ENCODE data around the gene CLIP2. TPM values are rescaled to one million over a fixed set of nuclear protein-coding genes. Genes with fewer than 3 reads are reported as not detected.

CLIP2 gene
- total and polyA plus RNA-seq, 4 donors: 15.3 to 35.7 (median 21.9) TPM

GRCh38 chr7:74441801-74442200, 152.6 kb downstream of the CLIP2 start:
- no peaks in the 10 kb centered on the region for H3K9me3 ChIP-seq (ENCODE audit: control insufficient read depth, low read length)
- H3K27ac ChIP-seq (ENCODE audit: low read depth in 1 of 2, low read length in 2 of 2): no peak overlapping the region
- H3K4me1 ChIP-seq (ENCODE audit: control insufficient read depth in 1 of 2, insufficient read depth in 2 of 2, low read length in 2 of 2): no peaks in the 10 kb centered on the region
- intact Hi-C loops (cut with DNase I): loop anchor here in 1 of 2 donors (10.0 kb wide), 2 partner anchors 103 to 133 kb away; no protein-coding TSS in a partner anchor
- no peak for ATAC-seq (ENCODE audit: low FRiP score)
- 74 to 77% methylated on average over 10 of the region's 10 CpGs for WGBS, 2 donors
- H3K36me3 ChIP-seq (ENCODE audit: control insufficient read depth in 1 of 2, insufficient read depth in 2 of 2, low read length in 1 of 2): no peaks in the 10 kb centered on the region
- H3K27me3 ChIP-seq (ENCODE audit: control insufficient read depth in 1 of 2, insufficient read depth in 2 of 2, low read length in 1 of 2): no peaks in the 10 kb centered on the region
- no peak for DNase-seq
- H3K4me3 ChIP-seq (ENCODE audit: low read length in 2 of 2): no peak overlapping the region

DNA sequence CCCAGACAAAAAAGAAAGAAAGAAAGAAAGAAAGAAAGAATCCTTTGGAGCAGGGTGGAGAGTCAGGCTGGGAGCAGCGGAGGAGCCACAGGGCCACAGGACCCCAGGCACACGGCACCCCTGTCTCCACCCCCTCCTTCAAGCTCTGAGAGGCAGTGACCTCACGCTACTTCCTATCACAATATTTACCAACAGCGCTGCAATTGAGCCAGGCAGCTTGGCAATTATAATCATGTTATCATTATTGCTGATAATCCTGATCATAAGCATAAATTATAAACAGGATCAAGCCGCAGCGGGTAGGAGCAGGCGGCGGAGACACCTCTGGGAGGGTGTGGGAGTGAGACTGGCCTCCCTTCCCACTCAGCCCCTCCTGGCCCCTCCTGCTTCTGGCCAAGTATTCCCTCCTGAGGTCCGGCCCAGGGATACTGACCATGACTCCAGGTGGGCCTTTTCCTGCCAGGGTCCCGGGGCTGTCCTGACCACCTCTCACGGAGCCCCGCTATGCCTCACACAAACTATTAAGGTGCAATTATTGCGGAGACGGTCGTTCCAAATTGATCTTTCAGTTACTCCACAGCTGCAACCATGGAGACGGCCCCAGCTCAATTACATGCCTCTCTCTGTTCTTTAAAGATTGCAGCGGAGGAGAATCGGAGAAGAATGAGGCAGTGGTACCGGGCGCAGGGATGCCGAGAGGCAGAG, 154.5 kb downstream of the CLIP2 start:
- Histone ChIP-seq H3K4me3 (ENCODE audit: low read length in 2 of 2) (no peak overlapping the region), H3K27ac (ENCODE audit: low read depth in 1 of 2, low read length in 2 of 2) (no peak overlapping the region), H3K36me3 (ENCODE audit: control insufficient read depth in 1 of 2, insufficient read depth in 2 of 2, low read length in 1 of 2) (no peaks in the 10 kb centered on the region), H3K4me1 (ENCODE audit: control insufficient read depth in 1 of 2, insufficient read depth in 2 of 2, low read length in 2 of 2) (no peaks in the 10 kb centered on the region), H3K27me3 (ENCODE audit: control insufficient read depth in 1 of 2, insufficient read depth in 2 of 2, low read length in 1 of 2) (no peaks in the 10 kb centered on the region), H3K9me3 (ENCODE audit: control insufficient read depth, low read length) (no peaks in the 10 kb centered on the region)
- intact Hi-C loops (cut with DNase I): loop anchor here in 1 of 2 donors (10.0 kb wide), 2 partner anchors 101 to 131 kb away; no protein-coding TSS in a partner anchor
- DNase-seq: no peak
- no peak for ATAC-seq (ENCODE audit: low FRiP score)
- 83 to 85% methylated on average over 21 of the region's 21 CpGs for WGBS, 2 donors

DNA sequence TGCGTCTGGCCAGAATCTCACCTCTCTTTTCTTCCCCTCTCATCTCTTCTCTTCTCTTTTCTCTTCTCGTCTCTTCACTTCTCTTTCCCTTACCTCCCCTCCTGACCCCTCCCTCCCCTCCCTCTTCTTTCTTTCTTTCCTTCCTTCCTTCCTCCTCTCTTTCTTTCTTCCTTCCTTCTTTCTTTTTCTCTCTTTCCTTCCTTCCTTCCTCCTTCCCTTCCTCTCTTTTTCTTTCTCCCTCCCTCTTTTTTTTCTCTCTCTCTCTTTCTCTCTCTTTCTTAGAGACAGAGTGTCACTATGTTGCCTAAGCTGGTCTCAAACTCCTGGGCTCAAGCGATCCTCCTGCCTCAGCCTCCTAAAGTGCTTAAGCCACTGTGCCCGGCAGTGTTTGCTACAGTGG, 159.9 kb downstream of the CLIP2 start:
- DNase-seq (no peak), ATAC-seq (ENCODE audit: low FRiP score) (no peak)
- 94 to 95% methylated on average over 4 of the region's 4 CpGs for WGBS, 2 donors
- Histone ChIP-seq H3K4me1 (ENCODE audit: control insufficient read depth in 1 of 2, insufficient read depth in 2 of 2, low read length in 2 of 2) (no peaks in the 10 kb centered on the region), H3K4me3 (ENCODE audit: low read length in 2 of 2) (no peak overlapping the region), H3K27me3 (ENCODE audit: control insufficient read depth in 1 of 2, insufficient read depth in 2 of 2, low read length in 1 of 2) (no peaks in the 10 kb centered on the region), H3K27ac (ENCODE audit: low read depth in 1 of 2, low read length in 2 of 2) (no peak overlapping the region), H3K9me3 (ENCODE audit: control insufficient read depth, low read length) (no peaks in the 10 kb centered on the region), H3K36me3 (ENCODE audit: control insufficient read depth in 1 of 2, insufficient read depth in 2 of 2, low read length in 1 of 2) (no peaks in the 10 kb centered on the region)
- intact Hi-C loops (cut with DNase I): loop anchor here in 1 of 2 donors (10.0 kb wide), 2 partner anchors 96 to 126 kb away; no protein-coding TSS in a partner anchor

GRCh38 chr7:74449809-74450397, 160.7 kb downstream of the CLIP2 start:
- Histone ChIP-seq H3K9me3 (ENCODE audit: control insufficient read depth, low read length) (no peaks in the 10 kb centered on the region), H3K36me3 (ENCODE audit: control insufficient read depth in 1 of 2, insufficient read depth in 2 of 2, low read length in 1 of 2) (no peaks in the 10 kb centered on the region), H3K4me1 (ENCODE audit: control insufficient read depth in 1 of 2, insufficient read depth in 2 of 2, low read length in 2 of 2) (no peaks in the 10 kb centered on the region), H3K4me3 (ENCODE audit: low read length in 2 of 2) (no peak overlapping the region), H3K27me3 (ENCODE audit: control insufficient read depth in 1 of 2, insufficient read depth in 2 of 2, low read length in 1 of 2) (no peaks in the 10 kb centered on the region), H3K27ac (ENCODE audit: low read depth in 1 of 2, low read length in 2 of 2) (no peak overlapping the region)
- intact Hi-C loops (cut with DNase I): loop anchor here (5.0 to 10.0 kb wide), 4 partner anchors 55 to 125 kb away; no protein-coding TSS in a partner anchor
- ATAC-seq (ENCODE audit: low FRiP score) (peak; percentile 49), DNase-seq (peak in 1 of 2 donors; percentile 55)
- WGBS, 2 donors: 79 to 80% methylated on average over 15 of the region's 15 CpGs

- WGBS, 2 donors: 40 to 44% methylated on average over 11 to 15 of the region's 15 CpGs
- intact Hi-C loops (cut with DNase I): loop anchor here (5.0 to 10.0 kb wide), 2 partner anchors 52 to 114 kb away; no protein-coding TSS in a partner anchor
- Histone ChIP-seq H3K9me3 (ENCODE audit: control insufficient read depth, low read length) (no peaks in the 10 kb centered on the region), H3K4me1 (ENCODE audit: control insufficient read depth in 1 of 2, insufficient read depth in 2 of 2, low read length in 2 of 2) (no peaks in the 10 kb centered on the region), H3K36me3 (ENCODE audit: control insufficient read depth in 1 of 2, insufficient read depth in 2 of 2, low read length in 1 of 2) (no peaks in the 10 kb centered on the region), H3K27me3 (ENCODE audit: control insufficient read depth in 1 of 2, insufficient read depth in 2 of 2, low read length in 1 of 2) (no peaks in the 10 kb centered on the region), H3K27ac (ENCODE audit: low read depth in 1 of 2, low read length in 2 of 2) (no peak overlapping the region), H3K4me3 (ENCODE audit: low read length in 2 of 2) (no peak overlapping the region)
- DNase-seq: no peak
- peak; percentile 53 for ATAC-seq (ENCODE audit: low FRiP score)
These were observed 163.6 kb downstream of the CLIP2 start for GRCh38 chr7:74452748-74453321.

DNA sequence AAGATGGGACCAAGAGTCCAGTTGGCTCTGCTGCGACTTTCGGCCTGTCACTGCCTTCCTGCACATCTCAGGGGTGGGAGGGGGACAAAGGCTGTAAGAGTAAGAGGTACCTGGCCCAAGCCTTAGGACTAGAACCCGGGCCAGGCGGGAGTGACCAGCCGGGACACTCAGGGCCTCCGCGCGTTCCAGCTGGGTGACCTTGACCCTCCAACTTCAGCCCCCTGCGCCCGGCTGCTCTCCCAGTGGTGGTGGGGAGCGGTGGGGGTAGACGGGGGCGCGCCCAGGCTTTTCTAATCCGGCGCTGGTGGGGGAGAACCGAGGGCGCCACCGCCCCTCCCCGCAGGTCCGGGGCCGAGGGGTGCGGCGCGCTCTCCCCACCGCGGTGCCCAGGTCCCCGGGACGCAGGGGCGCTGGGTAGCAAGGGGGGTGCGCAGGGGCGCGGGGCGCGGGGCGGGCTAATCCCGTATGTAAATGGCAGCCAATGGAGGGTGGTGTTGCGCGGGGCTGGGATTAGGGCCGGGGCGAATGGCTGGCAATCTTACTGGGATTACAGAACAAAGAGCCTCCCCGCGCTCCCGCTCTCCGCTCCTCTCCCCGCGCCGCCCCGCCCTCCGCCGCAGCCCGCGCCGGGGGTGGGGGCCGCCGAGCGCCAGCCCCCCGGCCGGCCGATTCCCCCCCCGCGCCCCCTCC, 164.3 kb downstream of the CLIP2 start, which contains the start of gene GTF2IRD1:
TSS of gene GTF2IRD1 (plus strand) at position 585 of the 690 bp plus-strand sequence. CDS start 54,175 bp downstream, outside the sequence.
- ATAC-seq (ENCODE audit: low FRiP score) (peak; percentile 61), DNase-seq (peak; percentile 74 to 88)
- Histone ChIP-seq H3K4me1 (ENCODE audit: control insufficient read depth in 1 of 2, insufficient read depth in 2 of 2, low read length in 2 of 2) (no peaks in the 10 kb centered on the region), H3K4me3 (ENCODE audit: low read length in 2 of 2) (peak within 1 kb of the TSS; percentile 75 to 83), H3K27ac (ENCODE audit: low read depth in 1 of 2, low read length in 2 of 2) (no peak within 1 kb of the TSS), H3K9me3 (ENCODE audit: control insufficient read depth, low read length) (no peaks in the 10 kb centered on the region), H3K27me3 (ENCODE audit: control insufficient read depth in 1 of 2, insufficient read depth in 2 of 2, low read length in 1 of 2) (no peaks in the 10 kb centered on the region), H3K36me3 (ENCODE audit: control insufficient read depth in 1 of 2, insufficient read depth in 2 of 2, low read length in 1 of 2) (no peaks in the 10 kb centered on the region)
- intact Hi-C loops (cut with DNase I): loop anchor here (5.0 to 10.0 kb wide), 2 partner anchors 51 to 114 kb away; no protein-coding TSS in a partner anchor
- WGBS, 2 donors: 2 to 4% methylated on average over 12 to 62 of the region's 62 CpGs

GRCh38 chr7:74454021-74454924, 165.1 kb downstream of the CLIP2 start:
- peak overlapping the region; percentile 75 to 83 for H3K4me3 ChIP-seq (ENCODE audit: low read length in 2 of 2)
- no peak overlapping the region for H3K27ac ChIP-seq (ENCODE audit: low read depth in 1 of 2, low read length in 2 of 2)
- intact Hi-C loops (cut with DNase I): loop anchor here (5.0 to 10.0 kb wide), 2 partner anchors 51 to 113 kb away; no protein-coding TSS in a partner anchor
- no peaks in the 10 kb centered on the region for H3K27me3 ChIP-seq (ENCODE audit: control insufficient read depth in 1 of 2, insufficient read depth in 2 of 2, low read length in 1 of 2)
- no peaks in the 10 kb centered on the region for H3K9me3 ChIP-seq (ENCODE audit: control insufficient read depth, low read length)
- H3K4me1 ChIP-seq (ENCODE audit: control insufficient read depth in 1 of 2, insufficient read depth in 2 of 2, low read length in 2 of 2): no peaks in the 10 kb centered on the region
- WGBS, 2 donors: 3 to 4% methylated on average over 38 to 61 of the region's 61 CpGs
- H3K36me3 ChIP-seq (ENCODE audit: control insufficient read depth in 1 of 2, insufficient read depth in 2 of 2, low read length in 1 of 2): no peaks in the 10 kb centered on the region
- DNase-seq (no peak), ATAC-seq (ENCODE audit: low FRiP score) (peak; percentile 3)
